Spleen (tissue), 11 donors: Measurements from ENCODE around the gene STEAP3. TPM values are rescaled to one million over a fixed set of nuclear protein-coding genes. Genes with fewer than 3 reads are reported as not detected.

Source experiments
- DNase-seq: peaks from one replicate; pipeline ENCODE4 v3.0.0-alpha.2; 2020
- H3K27ac ChIP-seq, 8 donors: fragments of 200-600 bp; sonication (generic) in 7 of 8; 1 replicate in 4 of 8; 2 replicates in 4 of 8; pipeline versions ENCODE4 v1.5.0 to v1.8.0; 2016 to 2021; ENCODE audit warnings: inconsistent platforms in 4 of 8, mild to moderate bottlenecking in 4 of 8, moderate library complexity in 1 of 8
- H3K27me3 ChIP-seq, 7 donors: fragments of 200-600 bp; sonication (generic) in 6 of 7; replicated peaks in 1 of 7; 1 replicate in 4 of 7; 2 replicates in 3 of 7; pipeline versions ENCODE4 v1.5.0 to v1.8.0; 2016 to 2021; ENCODE audit warnings: inconsistent platforms in 3 of 7, mild to moderate bottlenecking in 1 of 7
- H3K36me3 ChIP-seq, 6 donors: fragments of 200-600 bp; sonication (generic) in 5 of 6; 1 replicate in 4 of 6; 2 replicates in 2 of 6; pipeline versions ENCODE4 v1.5.0 to v1.8.0; 2016 to 2021; ENCODE audit warnings: inconsistent platforms in 2 of 6
- H3K4me1 ChIP-seq, 6 donors: fragments of 200-600 bp; sonication (generic) in 5 of 6; 1 replicate in 3 of 6; 2 replicates in 3 of 6; pipeline versions ENCODE4 v1.5.0 to v1.8.0; 2016 to 2021; ENCODE audit warnings: inconsistent platforms in 3 of 6
- H3K4me3 ChIP-seq, 8 donors: fragments of 200-600 bp; sonication (generic) in 7 of 8; 1 replicate in 4 of 8; 2 replicates in 4 of 8; pipeline versions ENCODE4 v1.5.0 to v1.8.0; 2016 to 2021; ENCODE audit warnings: inconsistent platforms in 4 of 8, mild to moderate bottlenecking in 4 of 8, moderate library complexity in 2 of 8
- H3K9me3 ChIP-seq, 8 donors: fragments of 200-600 bp; sonication (generic) in 7 of 8; 1 replicate in 4 of 8; 2 replicates in 4 of 8; pipeline versions ENCODE4 v1.5.0 to v1.8.0; 2016 to 2021; ENCODE audit warnings: inconsistent platforms in 4 of 8
- CTCF ChIP-seq, 11 experiments: fragments of 200-600 bp in 7 of 11; fragments of 450-650 bp in 4 of 11; sonication (generic) in 4 of 11; IDR thresholded peaks in 8 of 11; conservative IDR thresholded peaks in 3 of 11; 1 replicate in 7 of 11; 2 replicates in 4 of 11; pipeline versions ENCODE4 v1.4.0 to v1.8.0; 2016 to 2021; ENCODE audit warnings: antibody characterized with exemption in 11 of 11, inconsistent platforms in 4 of 11, mild to moderate bottlenecking in 1 of 11
- POLR2A ChIP-seq, 3 donors: fragments of 450-650 bp; IDR thresholded peaks; one replicate each; pipeline ENCODE4 v1.5.1; 2017; ENCODE audit warnings: antibody characterized with exemption in 3 of 3, mild to moderate bottlenecking in 1 of 3
- POLR2AphosphoS5 ChIP-seq, 3 donors: sonication (generic); formaldehyde crosslinking; IDR thresholded peaks; one replicate each; pipeline ENCODE4 v1.5.1; 2017; ENCODE audit warnings: antibody characterized with exemption in 3 of 3
- WGBS, 5 donors: extraction: QIAGEN DNeasy Blood & Tissue Kit in 3 of 5; methylation state at CpG; one replicate each; pipeline versions ENCODE4 v1.1.5 to v1.1.7; 2013 to 2018; 5-methylcytosine and 5-hydroxymethylcytosine counted together
- intact Hi-C: fragments of 100-400 bp; cut with DNase I; formaldehyde crosslinking; loops from one replicate; pipeline ENCODE4 v1.15.0; 2023; ENCODE audit warnings: low total_unique reads
- polyA plus RNA-seq, 3 donors: library from polyadenylated mRNA; stranded (reverse); fragments of 200-250 nt; gene quantifications; one replicate each; pipeline ENCODE4 v1.2.1, GENCODE V29; 2013
- total RNA-seq, 7 donors: library from RNA; depleted of rRNA in 3 of 7; stranded (reverse); fragments of >200 nt in 3 of 7; fragmentation: NEBNext Ultra II Directional in 4 of 7; extraction: Animal tissue kit (Norgen Biotek cat#: 25700) in 4 of 7; gene quantifications; one replicate each; pipeline versions ENCODE4 v1.1.0 to v1.2.1, GENCODE V29; 2016 to 2021
- donor health status: healthy with polysubstance abuse.
- donor health status: DM: no; HTN: no; CAD: no; lungs with moderate emphysema.
- donor health status: DM: no; HTN: no; CAD: no.
- donor health status: Bipolar disorder and iron deficiency.
- donor health status: healthy.
- donor health status: DM: no; HTN: no; CAD: no.
- donor health status: DM: yes; HTN: yes; CAD: no.

The STEAP3 gene
- total and polyA plus RNA-seq, 10 donors, result 0.26 to 3.6 (median 1.5) TPM

DNA sequence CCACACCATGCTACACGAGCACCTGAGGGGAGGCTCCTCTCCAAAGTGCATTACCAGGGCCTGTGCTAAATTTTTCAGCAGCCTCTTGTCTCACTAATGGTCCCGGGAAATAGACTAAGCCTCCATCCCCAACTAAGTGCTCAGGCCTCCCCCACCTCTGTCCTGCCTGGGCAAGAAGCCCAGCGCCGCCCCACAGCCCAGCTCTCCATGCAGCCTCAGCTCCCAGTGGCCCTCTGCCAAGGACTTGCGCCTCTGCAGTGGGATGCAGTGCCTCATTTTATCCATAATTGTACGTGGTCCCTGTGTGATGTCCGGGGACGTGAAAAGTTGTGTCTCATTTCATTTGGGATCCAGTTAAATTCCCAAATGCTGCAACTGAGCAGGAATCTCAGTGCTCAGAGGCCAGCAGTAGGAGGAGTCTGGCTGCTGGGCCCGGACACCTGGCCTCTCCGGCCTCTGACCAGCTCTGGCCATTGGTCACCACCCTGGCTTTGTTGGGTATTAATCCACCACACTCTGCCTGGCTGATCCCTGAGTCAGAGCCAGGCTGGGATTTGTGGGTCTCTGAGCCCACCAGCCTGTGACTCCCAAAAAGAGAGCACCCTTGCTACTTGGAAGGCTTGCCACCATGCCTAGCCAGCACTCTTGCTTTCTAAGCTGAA lies 11.4 kb upstream of the STEAP3 start:
- H3K4me3 ChIP-seq, result no peak overlapping the region
- no peaks in the 10 kb centered on the region for H3K9me3 ChIP-seq
- H3K36me3 ChIP-seq, result no peaks in the 10 kb centered on the region
- no peak for TF ChIP-seq CTCF (IDR thresholded peaks at IDR 0.05 in 8 of 11, conservative IDR thresholded peaks at IDR 0.05 in 3 of 11)
- no peak for TF ChIP-seq POLR2AphosphoS5 (IDR thresholded peaks at IDR 0.05)
- no peak for TF ChIP-seq POLR2A (IDR thresholded peaks at IDR 0.05)
- peak; percentile 74 for DNase-seq
- H3K27ac ChIP-seq, result no peak overlapping the region
- intact Hi-C loops, result no loop called here
- WGBS, 5 donors, result 62 to 76% (median 74%) methylated on average over 10 of the region's 10 CpGs
- H3K27me3 ChIP-seq, result no peaks in the 10 kb centered on the region
- no peaks in the 10 kb centered on the region for H3K4me1 ChIP-seq

DNA sequence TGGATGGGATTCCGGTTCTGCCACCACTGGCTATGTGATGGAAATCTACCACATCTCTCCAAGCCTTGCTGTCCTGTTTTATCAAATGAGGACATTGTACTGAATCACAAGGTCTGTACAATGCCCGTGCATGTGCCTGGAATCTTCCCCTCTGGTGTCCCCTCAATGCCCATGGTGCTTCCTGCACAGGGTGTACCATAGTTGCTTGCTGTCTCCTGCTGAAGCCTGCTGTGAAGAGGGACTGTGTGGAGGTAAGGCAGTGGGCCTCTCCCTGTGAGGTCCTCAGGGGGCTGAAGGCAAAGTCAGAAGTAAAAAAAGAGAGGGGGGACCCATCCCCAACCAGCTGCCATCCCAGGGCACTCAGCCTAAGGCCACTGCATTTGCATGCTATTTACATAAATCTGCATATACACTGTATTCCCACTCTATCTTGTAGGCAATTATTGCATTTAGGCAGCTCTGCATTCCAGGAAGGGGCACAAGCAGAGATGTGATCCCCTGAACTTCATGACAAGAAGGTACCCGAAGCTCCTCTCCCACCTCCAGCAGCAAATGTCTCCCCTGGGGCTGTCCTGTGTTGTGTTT lies 9.1 kb upstream of the STEAP3 start:
- intact Hi-C loops, result no loop called here
- no peak for TF ChIP-seq CTCF (IDR thresholded peaks at IDR 0.05 in 8 of 11, conservative IDR thresholded peaks at IDR 0.05 in 3 of 11)
- no peak for TF ChIP-seq POLR2AphosphoS5 (IDR thresholded peaks at IDR 0.05)
- no peak for TF ChIP-seq POLR2A (IDR thresholded peaks at IDR 0.05)
- no peaks in the 10 kb centered on the region for H3K27me3 ChIP-seq
- no peaks in the 10 kb centered on the region for H3K4me1 ChIP-seq
- DNase-seq, result peak; percentile 45
- H3K27ac ChIP-seq, result no peak overlapping the region
- H3K4me3 ChIP-seq, result no peak overlapping the region
- WGBS, 5 donors, result 73 to 86% (median 80%) methylated on average over 3 of the region's 3 CpGs
- H3K9me3 ChIP-seq, result no peaks in the 10 kb centered on the region
- H3K36me3 ChIP-seq, result no peaks in the 10 kb centered on the region

- TF ChIP-seq POLR2A (IDR thresholded peaks at IDR 0.05), result no peak
- TF ChIP-seq CTCF (IDR thresholded peaks at IDR 0.05 in 8 of 11, conservative IDR thresholded peaks at IDR 0.05 in 3 of 11), result no peak
- no peak for TF ChIP-seq POLR2AphosphoS5 (IDR thresholded peaks at IDR 0.05)
- no peak overlapping the region for H3K4me3 ChIP-seq
- no peaks in the 10 kb centered on the region for H3K36me3 ChIP-seq
- H3K27me3 ChIP-seq, result no peaks in the 10 kb centered on the region
- peak; percentile 51 for DNase-seq
- H3K27ac ChIP-seq, result no peak overlapping the region
- no peaks in the 10 kb centered on the region for H3K9me3 ChIP-seq
- intact Hi-C loops, result no loop called here
- H3K4me1 ChIP-seq, result no peaks in the 10 kb centered on the region
- 92 to 100% (median 94%) methylated on average over 5 of the region's 5 CpGs for WGBS, 5 donors
These were observed 6.6 kb upstream of the STEAP3 start for GRCh38 chr2:119216994-119217393.

DNA sequence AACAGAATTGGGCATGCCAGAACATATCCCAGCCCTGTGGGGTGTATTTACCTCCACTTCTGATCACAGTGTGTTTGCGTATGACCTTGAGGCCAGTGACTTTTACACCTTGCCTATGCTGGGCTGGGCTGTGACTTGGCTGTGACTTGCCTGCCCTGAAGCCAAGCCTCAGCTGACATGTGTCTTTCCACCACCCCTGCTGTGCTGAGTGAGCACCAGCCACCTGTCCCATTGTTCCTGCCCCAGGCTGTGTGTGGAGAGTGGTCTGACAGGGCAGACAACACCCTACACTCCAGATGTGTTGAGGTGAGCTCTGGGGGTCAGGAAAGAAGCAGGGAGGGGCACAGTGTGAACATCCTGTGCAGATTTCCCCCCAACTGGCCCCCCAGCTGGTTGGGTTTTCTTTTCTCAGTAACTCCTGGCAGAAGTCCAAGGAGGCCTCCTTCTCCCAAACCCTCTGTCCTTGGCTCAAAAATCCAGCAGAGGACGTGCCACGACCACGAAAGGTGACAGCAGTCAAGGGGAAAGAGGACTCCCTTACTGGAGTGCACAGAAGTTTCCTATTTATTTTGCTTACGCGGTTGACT lies 5.1 kb upstream of the STEAP3 start:
- peak in 2 of 11 experiments; percentile 11 to 18 for TF ChIP-seq CTCF (IDR thresholded peaks at IDR 0.05 in 8 of 11, conservative IDR thresholded peaks at IDR 0.05 in 3 of 11)
- no peak for TF ChIP-seq POLR2A (IDR thresholded peaks at IDR 0.05)
- Histone ChIP-seq H3K27me3 (peaks cover 0 to 12% (median 0%) of the 10 kb centered on the region in 7 donors), H3K36me3 (no peaks in the 10 kb centered on the region), H3K4me1 (peaks cover 0 to 11% (median 6%) of the 10 kb centered on the region in 6 donors), H3K9me3 (no peaks in the 10 kb centered on the region), H3K27ac (no peak overlapping the region), H3K4me3 (no peak overlapping the region)
- WGBS, 5 donors, result 29 to 41% (median 33%) methylated on average over 6 of the region's 6 CpGs
- intact Hi-C loops, result no loop called here
- peak; percentile 48 for DNase-seq
